CD4-positive, alpha-beta memory T cell (primary cell): ENCODE data around the gene CYP8B1. TPM values are rescaled to one million over a fixed set of nuclear protein-coding genes. Genes with fewer than 3 reads are reported as not detected.

Experiments used
- CTCF ChIA-PET: fragments of 350-600 bp; sonication (Branson Sonifier 250); formaldehyde crosslinking; loops from one replicate; lab custom pipeline; 2021; ENCODE audit warnings: inconsistent platforms; ENCODE audit not compliant: partially characterized antibody; lab: Charles Lee
- POLR2A ChIA-PET: fragments of 350-600 bp; sonication (Branson Sonifier 250); formaldehyde crosslinking; loops from one replicate; lab custom pipeline; 2021; ENCODE audit not compliant: partially characterized antibody; lab: Charles Lee
- DNase-seq, 5 donors: peaks; one replicate each; pipeline versions ENCODE4 v3.0.0 to v3.0.0-alpha.2; 2020 to 2022; ENCODE audit warnings: mixed read lengths in 1 of 5
- H3K27ac ChIP-seq: one replicate; pipeline ENCODE4 v1.7.0; 2013; ENCODE audit warnings: low read depth, low read length
- H3K27me3 ChIP-seq: 2 replicates; pipeline ENCODE4 v1.7.0; 2013; ENCODE audit warnings: mild to moderate bottlenecking, low read length, moderate library complexity; ENCODE audit not compliant: insufficient read depth
- H3K36me3 ChIP-seq: 2 replicates; pipeline ENCODE4 v1.7.0; 2013; ENCODE audit warnings: mild to moderate bottlenecking, low read length, moderate library complexity; ENCODE audit not compliant: insufficient read depth
- H3K4me1 ChIP-seq: 2 replicates; pipeline ENCODE4 v1.7.0; 2013; ENCODE audit warnings: mild to moderate bottlenecking, low read length, moderate library complexity; ENCODE audit not compliant: insufficient read depth
- H3K4me3 ChIP-seq, 2 donors: one replicate each; pipeline ENCODE4 v1.7.0; 2013; ENCODE audit warnings: low read length in 2 of 2, mild to moderate bottlenecking in 1 of 2
- H3K9me3 ChIP-seq, 2 donors: one replicate each; pipeline ENCODE4 v1.7.0; 2013; ENCODE audit warnings: low read length in 2 of 2, control low read depth in 1 of 2; ENCODE audit not compliant: control insufficient read depth in 1 of 2
- H3K27ac Mint-ChIP-seq, 7 donors: one replicate each; pipeline ENCODE4 v1.8.0; 2020 to 2021; ENCODE audit warnings: mixed read lengths in 7 of 7, mild to moderate bottlenecking in 6 of 7, inconsistent platforms in 3 of 7, moderate library complexity in 3 of 7
- H3K27me3 Mint-ChIP-seq, 2 donors: one replicate each; pipeline ENCODE4 v1.8.0; 2020 to 2021; ENCODE audit warnings: mixed read lengths in 2 of 2
- H3K36me3 Mint-ChIP-seq, 2 donors: one replicate each; pipeline ENCODE4 v1.8.0; 2020 to 2021; ENCODE audit warnings: mixed read lengths in 2 of 2, inconsistent platforms in 1 of 2, mild to moderate bottlenecking in 1 of 2
- H3K4me1 Mint-ChIP-seq, 4 donors: one replicate each; pipeline ENCODE4 v1.8.0; 2020 to 2021; ENCODE audit warnings: mixed read lengths in 4 of 4, mild to moderate bottlenecking in 1 of 4
- H3K4me3 Mint-ChIP-seq, 8 donors: one replicate each; pipeline ENCODE4 v1.8.0; 2020 to 2021; ENCODE audit warnings: mixed read lengths in 8 of 8, mild to moderate bottlenecking in 7 of 8, moderate library complexity in 6 of 8, inconsistent platforms in 3 of 8
- H3K9me3 Mint-ChIP-seq, 8 donors: one replicate each; pipeline ENCODE4 v1.8.0; 2020 to 2021; ENCODE audit warnings: mixed read lengths in 8 of 8, mild to moderate bottlenecking in 5 of 8, inconsistent platforms in 3 of 8, moderate library complexity in 1 of 8
- intact Hi-C: fragments of 100-400 bp; cut with micrococcal nuclease; formaldehyde crosslinking; loops from one replicate; pipeline ENCODE4 v1.15.1; 2023
- polyA plus RNA-seq, 2 donors: library from polyadenylated mRNA; unstranded; fragments of 300-500 nt; fragmentation: Illumina TruSeq; gene quantifications; one replicate each; pipeline ENCODE4 v1.2.3, GENCODE V29; 2021
- total RNA-seq, 2 experiments: library from RNA; stranded (reverse); gene quantifications; one replicate each; pipeline ENCODE4 v1.2.3, GENCODE V29; 2021

CYP8B1 gene
- total and polyA plus RNA-seq, 4 experiments from 2014 or later = not detected

DNA sequence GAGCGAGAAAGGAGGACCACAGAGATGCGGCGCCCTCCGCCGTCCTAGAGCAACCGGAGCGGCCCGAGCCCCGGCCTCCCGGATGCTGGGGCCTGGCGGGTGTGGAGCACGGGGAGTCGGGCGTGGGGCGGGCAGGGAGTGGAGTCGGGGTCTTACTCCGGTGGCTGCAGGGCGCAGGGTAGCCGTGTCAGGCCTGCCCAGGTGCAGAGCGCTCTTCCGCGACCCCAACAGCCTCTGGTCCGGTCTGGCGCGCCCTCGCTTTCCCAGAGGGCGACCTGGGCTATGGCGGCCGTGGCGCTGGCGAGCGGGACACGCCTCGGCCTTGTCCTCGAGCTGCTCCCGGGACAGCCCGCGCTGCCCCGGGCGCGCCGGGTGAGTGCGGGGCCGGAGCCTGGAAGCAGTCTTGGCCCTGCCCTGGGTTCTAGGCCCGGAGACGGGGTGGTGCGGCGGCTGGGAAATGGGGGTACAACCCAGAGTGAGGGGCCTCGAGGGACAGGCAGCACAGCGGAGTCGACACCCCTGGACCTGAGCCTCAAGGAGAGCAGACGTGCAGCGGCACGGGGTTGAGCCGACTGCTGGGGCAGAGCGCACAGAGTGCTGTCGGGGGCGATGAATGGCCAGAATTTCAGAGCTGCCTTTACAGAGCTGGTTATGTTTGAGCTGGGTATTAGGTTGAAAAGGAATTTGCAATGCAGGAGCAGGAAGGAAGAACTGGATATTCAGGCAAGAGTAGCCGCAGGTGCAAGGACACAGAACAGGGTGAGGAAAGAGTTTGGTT is 30.6 kb upstream of the CYP8B1 start, which contains the start of gene ZNF662:
Gene ZNF662 (plus strand): TSS at position 73 of the 778 bp plus-strand sequence. CDS start 1,973 bp downstream, outside the sequence.
- intact Hi-C loops = no loop called here
- CTCF ChIA-PET = no interaction called here
- H3K36me3 ChIP-seq = no peaks in the 10 kb centered on the region
- H3K4me1 ChIP-seq = no peaks in the 10 kb centered on the region
- H3K9me3 ChIP-seq = peaks cover 0 to 5% of the 10 kb centered on the region in 2 donors
- POLR2A ChIA-PET = no interaction called here
- no peak within 1 kb of the TSS for H3K27ac ChIP-seq
- peaks cover 3 to 38% (median 24%) of the 10 kb centered on the region in 8 donors for H3K9me3 Mint-ChIP-seq
- peaks cover 5 to 16% of the 10 kb centered on the region in 2 donors for H3K36me3 Mint-ChIP-seq
- peak within 1 kb of the TSS in 2 of 7 donors; percentile 48 to 81 for H3K27ac Mint-ChIP-seq
- H3K4me3 Mint-ChIP-seq = peak within 1 kb of the TSS; percentile 68 to 78 (median 74)
- no peak within 1 kb of the TSS for H3K4me3 ChIP-seq
- H3K27me3 Mint-ChIP-seq = peaks cover 30 to 42% of the 10 kb centered on the region in 2 donors
- peaks cover 4 to 10% (median 5%) of the 10 kb centered on the region in 4 donors for H3K4me1 Mint-ChIP-seq
- no peak for DNase-seq
- peaks cover 9% of the 10 kb centered on the region for H3K27me3 ChIP-seq

DNA sequence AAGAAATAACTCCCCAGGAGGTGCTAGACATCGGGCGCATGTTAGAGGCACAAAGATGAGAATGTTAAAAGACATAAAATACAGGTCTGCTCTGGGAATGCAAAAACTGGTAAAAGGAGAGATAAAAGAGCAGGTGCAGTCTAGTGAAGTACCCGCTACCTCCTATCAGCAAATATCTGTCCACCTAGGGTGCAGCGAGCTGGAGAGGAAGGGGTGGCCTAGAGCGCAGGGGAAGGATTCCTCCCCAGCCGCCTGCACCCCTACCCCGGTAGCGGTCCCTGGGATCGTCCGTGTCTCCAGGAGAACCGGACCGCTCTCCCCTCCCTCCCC is 30.0 kb upstream of the CYP8B1 start:
- H3K27me3 ChIP-seq = peaks cover 9% of the 10 kb centered on the region
- Mint-ChIP-seq H3K27ac (peak overlapping the region in 1 of 7 donors; percentile 81), H3K4me3 (peak overlapping the region; percentile 61 to 78 (median 74)), H3K27me3 (peaks cover 30 to 42% of the 10 kb centered on the region in 2 donors), H3K4me1 (peaks cover 4 to 10% (median 5%) of the 10 kb centered on the region in 4 donors), H3K36me3 (peaks cover 5 to 13% of the 10 kb centered on the region in 2 donors), H3K9me3 (peaks cover 3 to 38% (median 25%) of the 10 kb centered on the region in 8 donors)
- no peak overlapping the region for H3K4me3 ChIP-seq
- H3K9me3 ChIP-seq = peaks cover 0 to 5% of the 10 kb centered on the region in 2 donors
- H3K27ac ChIP-seq = no peak overlapping the region
- no peaks in the 10 kb centered on the region for H3K36me3 ChIP-seq
- CTCF ChIA-PET = no interaction called here
- H3K4me1 ChIP-seq = no peaks in the 10 kb centered on the region
- POLR2A ChIA-PET = no interaction called here
- intact Hi-C loops = no loop called here
- no peak for DNase-seq

DNA sequence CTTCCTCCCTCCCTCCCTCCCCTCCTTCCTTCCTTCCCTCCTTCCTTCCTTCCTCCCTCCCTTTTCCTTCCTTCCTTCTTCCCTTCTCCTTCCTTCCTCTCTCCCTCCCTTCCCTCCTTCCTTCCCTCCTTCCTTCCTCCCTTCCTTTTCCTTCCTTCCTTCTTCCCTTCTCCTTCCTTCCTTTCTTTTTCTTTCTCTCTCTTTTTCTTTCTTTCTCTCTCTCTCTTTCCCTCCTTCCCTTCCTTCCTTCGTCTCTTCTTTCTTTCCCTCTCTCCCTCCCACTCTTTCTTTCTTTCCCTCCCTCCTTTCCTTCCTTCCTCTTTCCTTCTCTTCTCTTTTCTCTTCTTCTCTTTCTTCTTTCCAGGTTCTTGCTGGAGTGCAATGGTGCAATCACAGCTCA is 28.4 kb upstream of the CYP8B1 start:
- Histone ChIP-seq H3K27me3 (peaks cover 9% of the 10 kb centered on the region), H3K9me3 (peaks cover 0 to 5% of the 10 kb centered on the region in 2 donors), H3K4me3 (no peak overlapping the region), H3K27ac (no peak overlapping the region), H3K4me1 (no peaks in the 10 kb centered on the region), H3K36me3 (no peaks in the 10 kb centered on the region)
- POLR2A ChIA-PET = no interaction called here
- no peak overlapping the region for H3K27ac Mint-ChIP-seq
- CTCF ChIA-PET = no interaction called here
- H3K36me3 Mint-ChIP-seq = peaks cover 2 to 8% of the 10 kb centered on the region in 2 donors
- no peak for DNase-seq
- peaks cover 4 to 10% (median 5%) of the 10 kb centered on the region in 4 donors for H3K4me1 Mint-ChIP-seq
- H3K9me3 Mint-ChIP-seq = peaks cover 3 to 36% (median 22%) of the 10 kb centered on the region in 8 donors
- H3K27me3 Mint-ChIP-seq = peaks cover 32 to 39% of the 10 kb centered on the region in 2 donors
- intact Hi-C loops = no loop called here
- no peak overlapping the region for H3K4me3 Mint-ChIP-seq

DNA sequence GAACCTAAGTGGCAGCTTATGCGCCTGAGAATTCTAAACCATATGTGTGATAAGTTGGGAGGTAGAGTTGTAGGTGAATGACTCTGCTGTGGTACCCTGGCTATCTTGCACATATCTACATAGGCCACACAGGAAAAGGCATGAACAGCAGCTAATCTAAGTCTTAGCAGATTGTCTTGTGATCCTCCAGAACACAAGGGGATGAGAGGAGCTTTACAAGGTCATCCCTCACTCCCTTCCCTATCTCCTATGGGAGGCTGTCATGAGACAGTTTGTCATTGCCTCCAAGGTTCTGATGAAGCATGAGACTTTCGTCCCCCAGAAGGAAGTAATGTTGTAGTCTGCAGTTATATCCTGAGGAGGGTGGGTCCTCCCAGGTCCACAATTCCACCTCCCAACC is 26.6 kb upstream of the CYP8B1 start:
- Mint-ChIP-seq H3K27ac (no peak overlapping the region), H3K4me3 (no peak overlapping the region), H3K4me1 (peaks cover 4 to 9% (median 5%) of the 10 kb centered on the region in 4 donors), H3K9me3 (peaks cover 3 to 35% (median 22%) of the 10 kb centered on the region in 8 donors), H3K36me3 (peaks cover 2 to 8% of the 10 kb centered on the region in 2 donors), H3K27me3 (peaks cover 24 to 26% of the 10 kb centered on the region in 2 donors)
- DNase-seq = no peak
- no peaks in the 10 kb centered on the region for H3K4me1 ChIP-seq
- peaks cover 9% of the 10 kb centered on the region for H3K27me3 ChIP-seq
- peaks cover 0 to 5% of the 10 kb centered on the region in 2 donors for H3K9me3 ChIP-seq
- no peak overlapping the region for H3K27ac ChIP-seq
- intact Hi-C loops = no loop called here
- CTCF ChIA-PET = no interaction called here
- POLR2A ChIA-PET = no interaction called here
- H3K4me3 ChIP-seq = no peak overlapping the region
- H3K36me3 ChIP-seq = no peaks in the 10 kb centered on the region

DNA sequence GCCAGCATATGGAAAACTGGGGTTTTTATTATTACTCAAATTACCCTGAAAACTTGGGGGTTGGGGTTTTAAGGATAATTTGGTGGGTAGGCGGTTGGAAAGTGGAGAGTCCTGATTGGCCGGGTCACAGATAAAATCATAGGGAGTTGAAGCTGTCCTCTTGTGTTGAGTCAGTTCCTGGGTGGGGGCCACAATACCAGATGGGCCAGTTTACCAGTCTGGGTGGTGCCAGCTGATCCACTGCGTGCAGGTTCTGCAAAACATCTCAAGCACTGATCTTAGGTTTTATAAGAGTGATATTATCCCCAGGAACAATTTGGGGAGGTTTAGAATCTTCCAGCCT is 25.4 kb upstream of the CYP8B1 start:
- peaks cover 0 to 3% (median 0%) of the 10 kb centered on the region in 4 donors for H3K4me1 Mint-ChIP-seq
- Histone ChIP-seq H3K36me3 (no peaks in the 10 kb centered on the region), H3K4me3 (no peak overlapping the region), H3K9me3 (peaks cover 0 to 5% of the 10 kb centered on the region in 2 donors), H3K27me3 (peaks cover 4% of the 10 kb centered on the region), H3K4me1 (no peaks in the 10 kb centered on the region), H3K27ac (no peak overlapping the region)
- peaks cover 2 to 4% of the 10 kb centered on the region in 2 donors for H3K36me3 Mint-ChIP-seq
- peaks cover 3 to 28% (median 21%) of the 10 kb centered on the region in 8 donors for H3K9me3 Mint-ChIP-seq
- intact Hi-C loops = no loop called here
- POLR2A ChIA-PET = no interaction called here
- peaks cover 16 to 19% of the 10 kb centered on the region in 2 donors for H3K27me3 Mint-ChIP-seq
- H3K27ac Mint-ChIP-seq = no peak overlapping the region
- DNase-seq = no peak
- no peak overlapping the region for H3K4me3 Mint-ChIP-seq
- CTCF ChIA-PET = no interaction called here

DNA sequence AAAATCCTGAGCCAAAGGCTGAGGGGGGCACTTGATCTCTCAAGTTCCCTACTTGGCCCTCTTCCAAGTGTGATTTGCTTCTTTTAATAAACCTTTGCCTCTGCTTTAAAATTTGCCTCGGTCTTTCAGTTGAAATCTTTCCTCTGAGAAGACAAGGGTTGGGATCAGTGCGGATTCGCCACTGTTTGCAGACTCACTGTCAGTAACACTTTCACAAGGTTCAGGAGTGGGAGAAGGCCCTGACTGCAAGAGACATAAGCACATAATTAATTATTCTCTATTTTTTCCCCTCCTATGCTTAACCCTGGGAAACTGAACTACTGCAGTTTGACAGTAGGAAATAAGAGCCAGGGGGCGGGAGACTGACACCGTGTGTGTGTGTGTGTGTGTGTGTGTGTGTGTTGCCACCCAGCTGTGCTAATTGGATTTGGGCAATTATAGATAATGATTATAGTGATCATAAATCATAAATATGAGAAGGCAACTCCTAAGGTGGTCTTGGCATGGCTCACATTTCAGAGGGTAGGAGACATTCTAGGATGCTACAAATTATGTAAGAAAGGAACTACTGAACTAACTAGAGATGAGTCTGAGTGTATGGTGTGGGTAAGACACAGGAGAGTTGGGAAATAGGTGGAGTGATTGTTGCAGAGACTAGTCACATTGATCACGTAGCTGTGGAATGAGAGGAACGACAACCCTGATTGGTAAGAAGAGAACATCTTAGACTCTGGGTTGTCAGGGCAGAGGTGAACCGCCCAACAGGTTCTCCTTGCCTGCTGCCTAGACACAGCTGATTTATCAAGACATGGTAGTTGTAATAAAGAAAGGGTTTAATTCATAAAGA is 24.8 kb upstream of the CYP8B1 start:
- H3K9me3 Mint-ChIP-seq = peaks cover 3 to 26% (median 21%) of the 10 kb centered on the region in 8 donors
- no peaks in the 10 kb centered on the region for H3K4me1 Mint-ChIP-seq
- ChIA-PET CTCF (no interaction called here), POLR2A (no interaction called here)
- no peaks in the 10 kb centered on the region for H3K36me3 ChIP-seq
- peaks cover under 1 to 2% of the 10 kb centered on the region in 2 donors for H3K36me3 Mint-ChIP-seq
- peaks cover 12 to 17% of the 10 kb centered on the region in 2 donors for H3K27me3 Mint-ChIP-seq
- no peak for DNase-seq
- H3K9me3 ChIP-seq = peaks cover 0 to 5% of the 10 kb centered on the region in 2 donors
- intact Hi-C loops = no loop called here
- no peaks in the 10 kb centered on the region for H3K4me1 ChIP-seq
- H3K4me3 ChIP-seq = no peak overlapping the region
- H3K27ac ChIP-seq = no peak overlapping the region
- H3K4me3 Mint-ChIP-seq = no peak overlapping the region
- H3K27me3 ChIP-seq = peaks cover 1% of the 10 kb centered on the region
- no peak overlapping the region for H3K27ac Mint-ChIP-seq
